GM19438 (cell line): ENCODE data around the gene TRIM74.
"Not testable (repeated sequence)": the region's sequence is repeated elsewhere in the genome, so short reads cannot be mapped to it uniquely, and the experiment has no call there.

Source experiments
- ATAC-seq: cut with Tn5 transposase; IDR thresholded peaks from one replicate; pipeline ENCODE4 v1.9.1; 2021; ENCODE audit warnings: low read depth; ENCODE audit not compliant: unreplicated experiment

The TRIM74 gene

GRCh38 chr7:72968980-72969516 lies at the start of gene TRIM74:
TRIM74 (minus strand) TSS chr7:72969466; CDS start chr7:72966157, 3,309 bp downstream.
- ATAC-seq, result not testable (repeated sequence)

GRCh38 chr7:73006491-73006890 lies 37.2 kb upstream of the TRIM74 start:
- not testable (repeated sequence) for ATAC-seq

GRCh38 chr7:73005693-73006447 lies 36.6 kb upstream of the TRIM74 start:
- ATAC-seq, result peak; percentile 76

GRCh38 chr7:73005356-73005692 lies 36.1 kb upstream of the TRIM74 start:
- peak; percentile 75 for ATAC-seq

GRCh38 chr7:72997887-72998468 lies 28.7 kb upstream of the TRIM74 start:
- not testable (repeated sequence) for ATAC-seq

- ATAC-seq, result not testable (repeated sequence)
Observed at GRCh38 chr7:72997447-72997846, 28.2 kb upstream of the TRIM74 start.

GRCh38 chr7:72995484-72995883 lies 26.2 kb upstream of the TRIM74 start:
- not testable (repeated sequence) for ATAC-seq

- not testable (repeated sequence) for ATAC-seq
Observed at GRCh38 chr7:72990146-72990913, 21.1 kb upstream of the TRIM74 start.

- ATAC-seq, result not testable (repeated sequence)
Observed at GRCh38 chr7:72982084-72982483, 12.8 kb upstream of the TRIM74 start.

- ATAC-seq, result not testable (repeated sequence)
Observed at GRCh38 chr7:72980382-72980781, 11.1 kb upstream of the TRIM74 start.

- ATAC-seq, result not testable (repeated sequence)
Observed at GRCh38 chr7:72976434-72976833, 7.2 kb upstream of the TRIM74 start.

- not testable (repeated sequence) for ATAC-seq
Observed at GRCh38 chr7:72975656-72976286, 6.5 kb upstream of the TRIM74 start.

GRCh38 chr7:72974781-72975180 lies 5.5 kb upstream of the TRIM74 start:
- ATAC-seq, result not testable (repeated sequence)

GRCh38 chr7:72971505-72971904 lies 2.2 kb upstream of the TRIM74 start:
- ATAC-seq, result not testable (repeated sequence)

- ATAC-seq, result not testable (repeated sequence)
Observed at GRCh38 chr7:72969688-72970087, 422 bp upstream of the TRIM74 start.

- not testable (repeated sequence) for ATAC-seq
Observed at GRCh38 chr7:72966892-72967291, 2.4 kb downstream of the TRIM74 start.

- ATAC-seq, result peak; percentile 72
Observed at GRCh38 chr7:72965186-72965975, 3.9 kb downstream of the TRIM74 start.

GRCh38 chr7:72963056-72963455 lies 6.2 kb downstream of the TRIM74 start:
- not testable (repeated sequence) for ATAC-seq

GRCh38 chr7:72961346-72961650 lies 8.0 kb downstream of the TRIM74 start:
- ATAC-seq, result not testable (repeated sequence)
